Gastroesophageal sphincter (tissue), 4 donors: ENCODE measurements around the gene CDC42EP3. TPM values are rescaled to one million over a fixed set of nuclear protein-coding genes. Genes with fewer than 3 reads are reported as not detected.

Source experiments
- ATAC-seq: fragments of 150-250 bp; one replicate; pipeline ENCODE4 v1.9.1; 2016; ENCODE audit warnings: mild to moderate bottlenecking, moderate library complexity
- H3K27ac ChIP-seq, 4 donors: fragments of 200-600 bp; sonication (generic) in 3 of 4; 1 replicate in 3 of 4; 2 replicates in 1 of 4; pipeline ENCODE4 v1.5.1; 2016 to 2019
- H3K27me3 ChIP-seq: fragments of 200-600 bp; sonication (generic); one replicate; pipeline ENCODE4 v1.5.1; 2019
- H3K36me3 ChIP-seq, 2 donors: fragments of 200-600 bp; sonication (generic); one replicate each; pipeline ENCODE4 v1.5.1; 2019; ENCODE audit warnings: control low read depth in 1 of 2
- H3K4me1 ChIP-seq, 3 donors: fragments of 200-600 bp; sonication (generic); 1 replicate in 2 of 3; 2 replicates in 1 of 3; pipeline ENCODE4 v1.5.1; 2016 to 2019; ENCODE audit warnings: control low read depth in 2 of 3
- H3K4me3 ChIP-seq, 2 donors: fragments of 200-600 bp; sonication (generic); one replicate each; pipeline ENCODE4 v1.5.1; 2019; ENCODE audit warnings: mild to moderate bottlenecking in 1 of 2, moderate library complexity in 1 of 2
- H3K9me3 ChIP-seq, 3 donors: fragments of 200-600 bp; sonication (generic); one replicate each; pipeline ENCODE4 v1.5.1; 2017 to 2019; ENCODE audit warnings: control low read depth in 2 of 3
- EP300 ChIP-seq: sonication (generic); formaldehyde crosslinking; IDR thresholded peaks from one replicate; pipeline ENCODE4 v1.6.1; 2017; ENCODE audit warnings: antibody characterized with exemption, mild to moderate bottlenecking
- POLR2A ChIP-seq, 2 donors: fragments of 450-650 bp; IDR thresholded peaks; one replicate each; pipeline ENCODE4 v1.6.1; 2017; ENCODE audit warnings: antibody characterized with exemption in 2 of 2, mild to moderate bottlenecking in 2 of 2, moderate library complexity in 1 of 2
- POLR2AphosphoS5 ChIP-seq: sonication (generic); formaldehyde crosslinking; IDR thresholded peaks from one replicate; pipeline ENCODE4 v1.6.1; 2017; ENCODE audit warnings: antibody characterized with exemption
- WGBS, 2 donors: methylation state at CpG; one replicate each; pipeline ENCODE4 v1.1.5; 2018; ENCODE audit warnings: low coverage in 1 of 2; 5-methylcytosine and 5-hydroxymethylcytosine counted together
- total RNA-seq, 4 donors: library from RNA; depleted of rRNA; stranded (reverse); fragments of >200 nt; gene quantifications; one replicate each; pipeline ENCODE4 v1.1.0, GENCODE V29; 2016
- TF ChIP-seq, protein P1 (sequence below), 4 experiments: fragments of 200-600 bp in 2 of 4; fragments of 450-650 bp in 2 of 4; sonication (generic) in 1 of 4; IDR thresholded peaks; one replicate each; pipeline ENCODE4 v1.5.1; 2017 to 2019; ENCODE audit warnings: antibody characterized with exemption in 4 of 4, mild to moderate bottlenecking in 2 of 4, moderate library complexity in 2 of 4

CDC42EP3 gene
- total RNA-seq, 4 donors from 2014 or later: 39.4 to 198 (median 87.4) TPM

DNA sequence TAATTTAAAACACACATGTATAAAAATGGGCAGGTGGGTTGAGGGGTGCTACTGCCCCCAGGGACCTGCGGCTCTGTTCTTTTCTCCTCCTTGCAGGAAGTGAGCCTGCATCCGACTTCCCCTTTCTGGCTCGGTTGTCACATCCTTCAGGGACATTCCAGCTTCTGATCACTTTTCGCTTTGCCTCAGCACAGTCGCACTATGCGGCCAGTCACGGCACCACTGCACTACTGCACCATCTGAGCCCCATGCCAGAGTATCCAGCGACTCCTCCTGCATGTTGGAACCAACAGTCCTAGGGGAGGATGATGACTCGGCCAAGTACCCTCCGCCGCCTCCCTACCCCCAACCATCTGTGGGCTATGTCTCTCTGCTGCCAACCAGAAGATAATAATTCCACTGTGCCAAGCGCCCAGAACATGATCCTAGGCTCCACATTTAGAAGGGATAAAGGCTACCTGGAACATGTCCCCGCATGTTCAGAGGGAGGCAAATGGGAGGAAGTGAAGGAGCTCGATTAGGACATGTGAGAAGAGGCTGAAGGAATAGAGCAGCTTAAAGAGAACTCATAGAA, 17.6 kb downstream of the CDC42EP3 start:
- Histone ChIP-seq H3K27ac (peak overlapping the region; percentile 52 to 76 (median 74)), H3K9me3 (no peaks in the 10 kb centered on the region), H3K36me3 (no peaks in the 10 kb centered on the region), H3K4me1 (peaks cover 23 to 100% (median 47%) of the 10 kb centered on the region in 3 donors), H3K4me3 (no peak overlapping the region), H3K27me3 (no peaks in the 10 kb centered on the region)
- WGBS, 2 donors: 38 to 64% methylated on average over 2 to 8 of the region's 14 CpGs
- peak; percentile 56 for ATAC-seq
- TF ChIP-seq POLR2A (IDR thresholded peaks at IDR 0.05) (no peak), EP300 (no peak), POLR2AphosphoS5 (no peak)
- TF ChIP-seq, protein P1, sequence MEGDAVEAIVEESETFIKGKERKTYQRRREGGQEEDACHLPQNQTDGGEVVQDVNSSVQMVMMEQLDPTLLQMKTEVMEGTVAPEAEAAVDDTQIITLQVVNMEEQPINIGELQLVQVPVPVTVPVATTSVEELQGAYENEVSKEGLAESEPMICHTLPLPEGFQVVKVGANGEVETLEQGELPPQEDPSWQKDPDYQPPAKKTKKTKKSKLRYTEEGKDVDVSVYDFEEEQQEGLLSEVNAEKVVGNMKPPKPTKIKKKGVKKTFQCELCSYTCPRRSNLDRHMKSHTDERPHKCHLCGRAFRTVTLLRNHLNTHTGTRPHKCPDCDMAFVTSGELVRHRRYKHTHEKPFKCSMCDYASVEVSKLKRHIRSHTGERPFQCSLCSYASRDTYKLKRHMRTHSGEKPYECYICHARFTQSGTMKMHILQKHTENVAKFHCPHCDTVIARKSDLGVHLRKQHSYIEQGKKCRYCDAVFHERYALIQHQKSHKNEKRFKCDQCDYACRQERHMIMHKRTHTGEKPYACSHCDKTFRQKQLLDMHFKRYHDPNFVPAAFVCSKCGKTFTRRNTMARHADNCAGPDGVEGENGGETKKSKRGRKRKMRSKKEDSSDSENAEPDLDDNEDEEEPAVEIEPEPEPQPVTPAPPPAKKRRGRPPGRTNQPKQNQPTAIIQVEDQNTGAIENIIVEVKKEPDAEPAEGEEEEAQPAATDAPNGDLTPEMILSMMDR (IDR thresholded peaks at IDR 0.05): no peak

GRCh38 chr2:37653093-37653492, 18.3 kb downstream of the CDC42EP3 start:
- Histone ChIP-seq H3K27me3 (no peaks in the 10 kb centered on the region), H3K27ac (peak overlapping the region in 3 of 4 donors; percentile 72 to 76 (median 72)), H3K4me1 (peaks cover 21 to 100% (median 48%) of the 10 kb centered on the region in 3 donors), H3K9me3 (no peaks in the 10 kb centered on the region), H3K36me3 (peaks cover 0 to 3% of the 10 kb centered on the region in 2 donors), H3K4me3 (no peak overlapping the region)
- ATAC-seq: no peak
- TF ChIP-seq EP300 (no peak), POLR2AphosphoS5 (no peak), POLR2A (IDR thresholded peaks at IDR 0.05) (no peak)
- TF ChIP-seq, protein P1 (IDR thresholded peaks at IDR 0.05): no peak
- 29 to 43% methylated on average over 6 of the region's 6 CpGs for WGBS, 2 donors

GRCh38 chr2:37652199-37652640, 19.2 kb downstream of the CDC42EP3 start:
- H3K4me1 ChIP-seq: peaks cover 17 to 100% (median 52%) of the 10 kb centered on the region in 3 donors
- no peak for ATAC-seq
- H3K9me3 ChIP-seq: peaks cover 0 to 7% (median 0%) of the 10 kb centered on the region in 3 donors
- peak overlapping the region in 3 of 4 donors; percentile 72 to 76 (median 72) for H3K27ac ChIP-seq
- H3K27me3 ChIP-seq: no peaks in the 10 kb centered on the region
- H3K36me3 ChIP-seq: peaks cover 0 to 11% of the 10 kb centered on the region in 2 donors
- TF ChIP-seq POLR2A (IDR thresholded peaks at IDR 0.05) (no peak), POLR2AphosphoS5 (peak; percentile 65)
- TF ChIP-seq, protein P1 (IDR thresholded peaks at IDR 0.05): no peak
- WGBS, 2 donors: 46% methylated on average over 2 of the region's 5 CpGs; no CpG with 5 or more reads in 1 of the 2 donors
- no peak overlapping the region for H3K4me3 ChIP-seq

GRCh38 chr2:37650548-37651093, 20.8 kb downstream of the CDC42EP3 start:
- TF ChIP-seq, protein P1 (IDR thresholded peaks at IDR 0.05): no peak
- no peak for TF ChIP-seq POLR2A (IDR thresholded peaks at IDR 0.05)
- no peak for TF ChIP-seq POLR2AphosphoS5
- TF ChIP-seq EP300: no peak

More at GRCh38 chr2:37650548-37651093, 20.8 kb downstream of the CDC42EP3 start:
- Histone ChIP-seq H3K4me1 (peaks cover 21 to 95% (median 45%) of the 10 kb centered on the region in 3 donors), H3K9me3 (peaks cover 0 to 7% (median 0%) of the 10 kb centered on the region in 3 donors), H3K4me3 (no peak overlapping the region), H3K27ac (peak overlapping the region in 3 of 4 donors; percentile 38 to 76 (median 72)), H3K36me3 (peaks cover 0 to 27% of the 10 kb centered on the region in 2 donors), H3K27me3 (no peaks in the 10 kb centered on the region)
- ATAC-seq: no peak
- WGBS, 2 donors: 60 to 83% methylated on average over 2 to 3 of the region's 3 CpGs
